HL-60 (cell line): ENCODE measurements around the gene LANCL2.

Experiments
- DNase-seq, 2 experiments: peaks; one replicate each; pipeline ENCODE4 v3.0.0-alpha.2; 2010 to 2020; ENCODE audit warnings: low read depth in 1 of 2, low spot score in 1 of 2
- H3K27ac ChIP-seq: fragments of 250-450 bp; sonication (Bioruptor Pico); replicated peaks from 2 replicates; pipeline ENCODE4 v1.5.1; 2020; ENCODE audit warnings: mild to moderate bottlenecking, moderate library complexity
- H3K27me3 ChIP-seq: fragments of 250-450 bp; sonication (Bioruptor Pico); 2 replicates; pipeline ENCODE4 v1.5.1; 2021; ENCODE audit warnings: mild to moderate bottlenecking, moderate library complexity; ENCODE audit not compliant: insufficient read depth, poor library complexity, severe bottlenecking
- H3K4me3 ChIP-seq: replicated peaks from 2 replicates; pipeline ENCODE4 v1.5.1; 2011; ENCODE audit warnings: mild to moderate bottlenecking, control low read depth, low read length; ENCODE audit not compliant: insufficient read depth
- SPI1 ChIP-seq: IDR thresholded peaks from 2 replicates; pipeline ENCODE4 v1.6.1; 2012; ENCODE audit warnings: low read depth, mild to moderate bottlenecking, borderline replicate concordance

The LANCL2 gene

GRCh38 chr7:55483046-55483445 lies 117.9 kb downstream of the LANCL2 start:
- H3K27me3 ChIP-seq = no peaks in the 10 kb centered on the region
- DNase-seq = no peak
- H3K4me3 ChIP-seq = no peak overlapping the region
- TF ChIP-seq SPI1 = no peak
- no peak overlapping the region for H3K27ac ChIP-seq
